Caco-2 (cell line): ENCODE results near the gene IQSEC1. TPM values are rescaled to one million over a fixed set of nuclear protein-coding genes. Genes with fewer than 3 reads are reported as not detected.

Source experiments
- BruUV-seq: library from RNA; stranded (reverse); fragments of 400-500 nt; replicated peaks from 2 replicates; lab custom pipeline; 2021; lab: Mats Ljungman, UMichigan
- CTCF ChIA-PET: fragments of 300-600 bp; sonication (Branson Sonifier 250); formaldehyde crosslinking; loops from one replicate; lab custom pipeline; 2022; ENCODE audit warnings: antibody characterized with exemption; lab: Charles Lee
- POLR2A ChIA-PET: fragments of 300-600 bp; sonication (Branson Sonifier 250); formaldehyde crosslinking; loops from one replicate; lab custom pipeline; 2022; ENCODE audit warnings: antibody characterized with exemption; lab: Charles Lee
- DNase-seq, 2 experiments: peaks; one replicate each; pipeline versions ENCODE4 v3.0.0 to v3.0.0-alpha.2; 2020 to 2022
- H3K27me3 ChIP-seq: replicated peaks from 2 replicates; pipeline ENCODE4 v1.6.0; 2011; ENCODE audit warnings: low read length; ENCODE audit not compliant: control insufficient read depth, insufficient read depth
- H3K36me3 ChIP-seq: 2 replicates; pipeline ENCODE4 v1.5.1; 2011; ENCODE audit warnings: low read length; ENCODE audit not compliant: control insufficient read depth, insufficient read depth
- H3K4me1 ChIP-seq: fragments of 250-450 bp; sonication (Bioruptor Pico); 2 replicates; pipeline ENCODE4 v1.5.1; 2020; ENCODE audit warnings: mild to moderate bottlenecking
- H3K4me3 ChIP-seq: 2 replicates; pipeline ENCODE4 v1.5.1; 2011; ENCODE audit warnings: low read depth, mild to moderate bottlenecking, control low read depth, low read length
- H3K9me3 ChIP-seq: fragments of 250-450 bp; sonication (Bioruptor Pico); 2 replicates; pipeline ENCODE4 v1.5.1; 2020; ENCODE audit warnings: mild to moderate bottlenecking, moderate library complexity
- H3K27ac Mint-ChIP-seq: one replicate; pipeline ENCODE4 v1.8.0; 2022; ENCODE audit warnings: mixed read lengths; ENCODE audit not compliant: unreplicated experiment
- H3K27me3 Mint-ChIP-seq: one replicate; pipeline ENCODE4 v1.8.0; 2022; ENCODE audit warnings: mixed read lengths; ENCODE audit not compliant: insufficient read depth, unreplicated experiment
- H3K36me3 Mint-ChIP-seq: one replicate; pipeline ENCODE4 v1.8.0; 2022; ENCODE audit warnings: mild to moderate bottlenecking, mixed read lengths; ENCODE audit not compliant: insufficient read depth, unreplicated experiment
- H3K4me1 Mint-ChIP-seq: one replicate; pipeline ENCODE4 v1.8.0; 2022; ENCODE audit warnings: low read depth, mixed read lengths; ENCODE audit not compliant: unreplicated experiment
- H3K4me3 Mint-ChIP-seq: one replicate; pipeline ENCODE4 v1.8.0; 2022; ENCODE audit warnings: mild to moderate bottlenecking, moderate library complexity, mixed read lengths; ENCODE audit not compliant: unreplicated experiment
- H3K9me3 Mint-ChIP-seq: one replicate; pipeline ENCODE4 v1.8.0; 2022; ENCODE audit warnings: mixed read lengths; ENCODE audit not compliant: unreplicated experiment
- CTCF ChIP-seq, 2 experiments: fragments of 200-600 bp in 1 of 2; IDR thresholded peaks; 1 replicate in 1 of 2; 2 replicates in 1 of 2; pipeline versions ENCODE4 v1.5.1 to v1.8.0; 2011 to 2022; ENCODE audit warnings: antibody characterized with exemption in 1 of 2, control low read depth in 1 of 2, inconsistent platforms in 1 of 2, low read depth in 1 of 2, low read length in 1 of 2, mild to moderate bottlenecking in 1 of 2, moderate library complexity in 1 of 2; ENCODE audit not compliant: insufficient read depth in 1 of 2, severe bottlenecking in 1 of 2, unreplicated experiment in 1 of 2
- intact Hi-C: fragments of 100-400 bp; cut with micrococcal nuclease; formaldehyde crosslinking; loops from one replicate; pipeline ENCODE4 v1.10.0; 2022; ENCODE audit not compliant: unreplicated experiment
- total RNA-seq: library from RNA; stranded (reverse); gene quantifications from 2 replicates; pipeline ENCODE4 v1.2.3, GENCODE V29; 2022

Gene IQSEC1
- total RNA-seq, 1 experiment from 2014 or later: 40.0 TPM

GRCh38 chr3:13012221-13012691, 61.0 kb downstream of the IQSEC1 start:
- no peak overlapping the region for H3K4me3 ChIP-seq
- Mint-ChIP-seq H3K4me1 (peaks cover 7% of the 10 kb centered on the region), H3K27ac (no peak overlapping the region), H3K36me3 (no peaks in the 10 kb centered on the region), H3K9me3 (no peaks in the 10 kb centered on the region), H3K27me3 (peaks cover 4% of the 10 kb centered on the region), H3K4me3 (no peak overlapping the region)
- H3K36me3 ChIP-seq: no peaks in the 10 kb centered on the region
- CTCF ChIA-PET: no interaction called here
- no peak for TF ChIP-seq CTCF (IDR thresholded peaks at IDR 0.05; ENCODE audit: insufficient read depth in 1 of 2, low read depth in 1 of 2, low read length in 1 of 2, severe bottlenecking in 1 of 2, unreplicated experiment in 1 of 2)
- no peak for DNase-seq
- intact Hi-C loops: no loop called here
- H3K9me3 ChIP-seq: no peaks in the 10 kb centered on the region
- POLR2A ChIA-PET: interaction anchor here (0.6 kb wide), 1 partner anchor 14 kb away, joined by 3 read pairs; no protein-coding TSS in a partner anchor
- BruUV-seq: no TSS peak
- H3K27me3 ChIP-seq: no peaks in the 10 kb centered on the region; the same call in 1 of the 2 replicates
- no peaks in the 10 kb centered on the region for H3K4me1 ChIP-seq

GRCh38 chr3:13011573-13012220, 61.5 kb downstream of the IQSEC1 start:
- H3K36me3 Mint-ChIP-seq: no peaks in the 10 kb centered on the region
- no peak overlapping the region for H3K4me3 ChIP-seq
- ChIA-PET POLR2A (interaction anchor here (0.6 kb wide), 1 partner anchor 13 kb away, joined by 3 read pairs; no protein-coding TSS in a partner anchor), CTCF (no interaction called here)
- peaks cover 7% of the 10 kb centered on the region for H3K4me1 Mint-ChIP-seq
- H3K9me3 Mint-ChIP-seq: no peaks in the 10 kb centered on the region
- H3K27me3 ChIP-seq: no peaks in the 10 kb centered on the region; the same call in 1 of the 2 replicates
- no peak for DNase-seq
- H3K36me3 ChIP-seq: no peaks in the 10 kb centered on the region
- BruUV-seq: no TSS peak
- H3K27me3 Mint-ChIP-seq: peaks cover 4% of the 10 kb centered on the region
- H3K27ac Mint-ChIP-seq: no peak overlapping the region
- intact Hi-C loops: no loop called here
- TF ChIP-seq CTCF (IDR thresholded peaks at IDR 0.05; ENCODE audit: insufficient read depth in 1 of 2, low read depth in 1 of 2, low read length in 1 of 2, severe bottlenecking in 1 of 2, unreplicated experiment in 1 of 2): no peak
- H3K4me1 ChIP-seq: no peaks in the 10 kb centered on the region
- no peaks in the 10 kb centered on the region for H3K9me3 ChIP-seq
- H3K4me3 Mint-ChIP-seq: no peak overlapping the region

GRCh38 chr3:13010780-13011572, 62.3 kb downstream of the IQSEC1 start:
- POLR2A ChIA-PET: no interaction called here
- Histone ChIP-seq H3K27me3 (no peaks in the 10 kb centered on the region; the same call in 1 of the 2 replicates), H3K4me3 (no peak overlapping the region), H3K36me3 (no peaks in the 10 kb centered on the region), H3K4me1 (no peaks in the 10 kb centered on the region), H3K9me3 (no peaks in the 10 kb centered on the region)
- CTCF ChIA-PET: no interaction called here
- no TSS peak for BruUV-seq
- H3K27me3 Mint-ChIP-seq: peaks cover 6% of the 10 kb centered on the region
- no peak overlapping the region for H3K4me3 Mint-ChIP-seq
- no peaks in the 10 kb centered on the region for H3K36me3 Mint-ChIP-seq
- TF ChIP-seq CTCF (IDR thresholded peaks at IDR 0.05; ENCODE audit: insufficient read depth in 1 of 2, low read depth in 1 of 2, low read length in 1 of 2, severe bottlenecking in 1 of 2, unreplicated experiment in 1 of 2): no peak
- no peak for DNase-seq
- H3K9me3 Mint-ChIP-seq: no peaks in the 10 kb centered on the region
- H3K27ac Mint-ChIP-seq: no peak overlapping the region
- peaks cover 7% of the 10 kb centered on the region for H3K4me1 Mint-ChIP-seq
- intact Hi-C loops: no loop called here
